Measurements from ENCODE around the gene STAB1.

Gene STAB1

GRCh38 chr3:52563984-52564383 lies 68.8 kb downstream of the STAB1 start:
- no peak for DNase-seq (ENCODE audit: low read depth, low spot score)

DNA sequence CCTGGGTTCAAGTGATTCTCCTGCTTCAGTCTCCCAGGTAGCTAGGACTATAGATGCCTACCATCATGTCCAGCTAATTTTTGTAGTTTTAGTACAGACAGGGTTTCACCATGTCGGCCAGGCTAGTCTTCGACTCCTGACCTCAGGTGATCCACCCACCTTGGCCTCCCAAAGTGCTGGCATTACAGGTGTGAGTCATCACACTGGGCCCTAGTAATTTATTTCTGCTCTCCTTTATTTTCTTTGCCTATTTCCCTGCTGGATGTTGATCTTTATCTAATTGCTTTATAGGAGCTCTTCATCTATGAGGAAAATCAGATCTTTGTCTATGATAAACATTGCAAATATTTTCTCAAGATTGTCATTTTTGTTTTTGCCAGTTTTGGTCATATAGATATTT lies 72.9 kb downstream of the STAB1 start:
- DNase-seq (ENCODE audit: low read depth, low spot score) = no peak

DNA sequence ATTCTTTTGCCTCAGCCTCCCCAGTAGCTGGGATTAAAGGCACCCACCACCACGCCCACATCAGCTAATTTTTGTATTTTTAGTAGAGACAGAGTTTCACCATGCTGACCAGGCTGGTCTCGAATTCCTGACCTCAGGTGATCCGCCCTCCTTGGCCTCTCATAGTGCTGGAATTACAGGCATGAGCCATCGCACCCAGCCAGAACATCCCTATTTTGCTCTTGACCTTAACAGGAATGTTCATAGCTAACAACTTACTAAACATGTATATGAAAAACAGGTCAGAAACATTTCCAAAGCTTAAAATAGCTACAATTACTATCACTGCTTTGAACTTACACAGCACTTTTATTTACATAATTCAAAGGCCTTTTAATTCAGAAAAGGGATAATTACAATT lies 74.9 kb downstream of the STAB1 start:
- DNase-seq (ENCODE audit: low read depth, low spot score) = no peak

GRCh38 chr3:52572221-52572620 lies 77.1 kb downstream of the STAB1 start:
- DNase-seq (ENCODE audit: low read depth, low spot score) = no peak
